OCI-LY7 (cell line): ENCODE data around the gene ROCK2. TPM values are rescaled to one million over a fixed set of nuclear protein-coding genes. Genes with fewer than 3 reads are reported as not detected.
"Not testable (repeated sequence)": the region's sequence is repeated elsewhere in the genome, so short reads cannot be mapped to it uniquely, and the experiment has no call there.

Experiments
- BruUV-seq: library from RNA; stranded (reverse); fragments of 400-500 nt; replicated peaks from 2 replicates; lab custom pipeline; 2021; lab: Mats Ljungman, UMichigan
- CTCF ChIA-PET: fragments of 300-600 bp; sonication (Branson Sonifier 250); formaldehyde crosslinking; loops from one replicate; lab custom pipeline; 2022; ENCODE audit warnings: antibody characterized with exemption; ENCODE audit not compliant: unreplicated experiment; lab: Charles Lee
- POLR2A ChIA-PET: fragments of 300-600 bp; sonication (Branson Sonifier 250); formaldehyde crosslinking; loops from one replicate; lab custom pipeline; 2022; ENCODE audit warnings: antibody characterized with exemption; lab: Charles Lee
- DNase-seq: peaks from one replicate; pipeline ENCODE4 v3.0.0-alpha.2; 2015; ENCODE audit warnings: low spot score
- H2AFZ ChIP-seq: fragments of 200-600 bp; sonication (generic), shearing (Covaris generic); 2 replicates; pipeline ENCODE4 v1.6.1; 2014; ENCODE audit warnings: mild to moderate bottlenecking, antibody characterized with exemption, low read length, moderate library complexity
- H3K27ac ChIP-seq: fragments of 200-600 bp; sonication (generic); 2 replicates; pipeline ENCODE4 v1.5.1; 2014; ENCODE audit warnings: mixed run types, low read depth, mild to moderate bottlenecking, moderate library complexity, low read length, inconsistent platforms; ENCODE audit not compliant: poor library complexity, severe bottlenecking
- H3K36me3 ChIP-seq: fragments of 200-600 bp; sonication (generic); 2 replicates; pipeline ENCODE4 v1.6.1; 2014; ENCODE audit warnings: mild to moderate bottlenecking, antibody characterized with exemption, low read length, moderate library complexity, mixed read lengths; ENCODE audit not compliant: insufficient read depth
- H3K4me1 ChIP-seq: fragments of 200-600 bp; sonication (generic); 2 replicates; pipeline ENCODE4 v1.5.1; 2014; ENCODE audit warnings: mild to moderate bottlenecking, low read length; ENCODE audit not compliant: insufficient read depth, poor library complexity, severe bottlenecking
- H3K4me2 ChIP-seq: fragments of 200-600 bp; sonication (generic); 2 replicates; pipeline ENCODE4 v1.6.1; 2014; ENCODE audit warnings: mild to moderate bottlenecking, low read length
- H3K4me3 ChIP-seq: fragments of 200-600 bp; sonication (generic); 2 replicates; pipeline ENCODE4 v1.5.1; 2014; ENCODE audit warnings: mild to moderate bottlenecking, low read depth, low read length; ENCODE audit not compliant: poor library complexity, severe bottlenecking
- H3K79me2 ChIP-seq: fragments of 200-600 bp; sonication (generic); 2 replicates; pipeline ENCODE4 v1.6.1; 2016; ENCODE audit warnings: low read depth, mild to moderate bottlenecking, low read length, moderate library complexity, mixed read lengths; ENCODE audit not compliant: insufficient read depth
- H3K9me2 ChIP-seq: fragments of 200-600 bp; sonication (generic); 2 replicates; pipeline ENCODE4 v1.6.1; 2016; ENCODE audit warnings: mild to moderate bottlenecking, low read length, mixed read lengths; ENCODE audit not compliant: insufficient read depth
- H3K9me3 ChIP-seq: fragments of 200-600 bp; sonication (generic); 2 replicates; pipeline ENCODE4 v1.6.1; 2014; ENCODE audit warnings: mild to moderate bottlenecking, mixed run types, low read length, mixed read lengths
- H4K20me1 ChIP-seq: fragments of 200-600 bp; sonication (generic); 2 replicates; pipeline ENCODE4 v1.6.1; 2014; ENCODE audit warnings: mild to moderate bottlenecking, antibody characterized with exemption, low read length, moderate library complexity, mixed read lengths; ENCODE audit not compliant: insufficient read depth
- EZH2phosphoT487 ChIP-seq: fragments of 200-600 bp; sonication (generic); IDR thresholded peaks from 2 replicates; pipeline ENCODE4 v1.6.1; 2018; ENCODE audit warnings: low read depth, borderline replicate concordance, mild to moderate bottlenecking, mixed run types, antibody characterized with exemption, low read length, moderate library complexity, mixed read lengths
- intact Hi-C: fragments of 100-400 bp; cut with micrococcal nuclease; formaldehyde crosslinking; loops from one replicate; pipeline ENCODE4 v1.10.0; 2022; ENCODE audit not compliant: unreplicated experiment
- total RNA-seq, 2 experiments: library from RNA; depleted of rRNA in 1 of 2; stranded (reverse); fragments of >200 nt in 1 of 2; shearing (Covaris generic) in 1 of 2; gene quantifications; 2 replicates each; pipeline ENCODE4 v1.2.3, GENCODE V29; 2014 to 2022
- TF ChIP-seq, protein P1 (sequence below): fragments of 200-600 bp; sonication (generic); conservative IDR thresholded peaks from 2 replicates; pipeline ENCODE4 v1.5.1; 2014; ENCODE audit warnings: mild to moderate bottlenecking, antibody characterized with exemption, low read length, moderate library complexity, mixed read lengths

ROCK2 gene
- total RNA-seq, 2 experiments from 2014 or later: 12.4 to 21.0 TPM

DNA sequence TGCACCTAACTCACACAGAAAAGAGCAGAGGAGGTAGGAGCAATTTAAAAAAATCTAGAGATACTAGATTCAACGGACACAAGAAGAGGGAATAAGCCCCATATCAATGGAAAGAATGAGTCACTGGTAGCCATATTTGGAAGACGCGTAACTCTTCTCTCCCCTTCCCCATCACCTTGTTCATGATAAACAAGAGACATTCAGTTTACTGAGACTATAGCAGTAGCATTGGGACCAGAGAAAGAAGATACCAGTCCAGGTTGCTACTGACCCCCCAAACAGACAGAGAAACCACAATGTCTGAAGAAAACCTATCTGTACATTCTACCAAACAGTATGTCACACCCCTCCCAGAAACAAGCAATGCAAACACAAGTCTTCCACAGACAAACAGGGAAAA, 108.1 kb downstream of the ROCK2 start:
- Histone ChIP-seq H3K9me3 (no peaks in the 10 kb centered on the region), H3K36me3 (no peaks in the 10 kb centered on the region), H3K9me2 (no peaks in the 10 kb centered on the region), H4K20me1 (no peaks in the 10 kb centered on the region), H3K79me2 (no peaks in the 10 kb centered on the region), H3K4me3 (no peak overlapping the region), H3K27ac (no peak overlapping the region), H3K4me2 (no peak overlapping the region), H2AFZ (no peak overlapping the region), H3K4me1 (peaks cover 12% of the 10 kb centered on the region)
- intact Hi-C loops: loop anchor here (10.0 kb wide), 1 partner anchor 348 kb away; no protein-coding TSS in a partner anchor
- CTCF ChIA-PET: no interaction called here
- POLR2A ChIA-PET: no interaction called here
- no TSS peak for BruUV-seq
- no peak for TF ChIP-seq EZH2phosphoT487
- TF ChIP-seq, protein P1, sequence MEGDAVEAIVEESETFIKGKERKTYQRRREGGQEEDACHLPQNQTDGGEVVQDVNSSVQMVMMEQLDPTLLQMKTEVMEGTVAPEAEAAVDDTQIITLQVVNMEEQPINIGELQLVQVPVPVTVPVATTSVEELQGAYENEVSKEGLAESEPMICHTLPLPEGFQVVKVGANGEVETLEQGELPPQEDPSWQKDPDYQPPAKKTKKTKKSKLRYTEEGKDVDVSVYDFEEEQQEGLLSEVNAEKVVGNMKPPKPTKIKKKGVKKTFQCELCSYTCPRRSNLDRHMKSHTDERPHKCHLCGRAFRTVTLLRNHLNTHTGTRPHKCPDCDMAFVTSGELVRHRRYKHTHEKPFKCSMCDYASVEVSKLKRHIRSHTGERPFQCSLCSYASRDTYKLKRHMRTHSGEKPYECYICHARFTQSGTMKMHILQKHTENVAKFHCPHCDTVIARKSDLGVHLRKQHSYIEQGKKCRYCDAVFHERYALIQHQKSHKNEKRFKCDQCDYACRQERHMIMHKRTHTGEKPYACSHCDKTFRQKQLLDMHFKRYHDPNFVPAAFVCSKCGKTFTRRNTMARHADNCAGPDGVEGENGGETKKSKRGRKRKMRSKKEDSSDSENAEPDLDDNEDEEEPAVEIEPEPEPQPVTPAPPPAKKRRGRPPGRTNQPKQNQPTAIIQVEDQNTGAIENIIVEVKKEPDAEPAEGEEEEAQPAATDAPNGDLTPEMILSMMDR: no peak
- no peak for DNase-seq

DNA sequence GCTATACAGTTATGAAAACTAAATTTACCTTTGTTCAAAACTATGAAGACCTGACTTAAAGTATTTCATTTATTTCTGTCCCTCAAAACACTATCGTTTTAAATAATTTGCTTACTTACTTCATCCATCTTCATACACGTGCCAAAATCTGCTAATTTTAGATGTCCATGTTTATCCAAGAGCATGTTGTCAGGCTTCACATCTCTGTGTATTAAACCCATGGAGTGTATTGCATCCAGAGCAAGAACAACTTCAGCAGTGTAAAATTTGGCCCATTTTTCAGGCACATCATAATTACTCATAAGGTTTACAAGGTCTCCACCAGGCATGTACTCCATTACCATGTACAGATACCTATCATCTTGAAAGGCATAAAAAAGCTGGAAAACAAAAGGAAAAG, 108.9 kb downstream of the ROCK2 start:
- H3K9me2 ChIP-seq: no peaks in the 10 kb centered on the region
- H3K4me3 ChIP-seq: no peak overlapping the region
- H3K9me3 ChIP-seq: no peaks in the 10 kb centered on the region
- DNase-seq: no peak
- no peaks in the 10 kb centered on the region for H3K79me2 ChIP-seq
- H4K20me1 ChIP-seq: no peaks in the 10 kb centered on the region
- no peaks in the 10 kb centered on the region for H3K36me3 ChIP-seq
- H2AFZ ChIP-seq: no peak overlapping the region
- BruUV-seq: no TSS peak
- H3K4me1 ChIP-seq: peaks cover 12% of the 10 kb centered on the region
- H3K27ac ChIP-seq: no peak overlapping the region
- POLR2A ChIA-PET: interaction anchor here (0.6 to 0.7 kb wide), 2 partner anchors 19 to 229 kb away, joined by 3 read pairs; no protein-coding TSS in a partner anchor
- intact Hi-C loops: loop anchor here (2.0 to 10.0 kb wide), 2 partner anchors 103 to 349 kb away; a partner anchor contains a TSS
- CTCF ChIA-PET: no interaction called here
- TF ChIP-seq, protein P1: no peak
- no peak overlapping the region for H3K4me2 ChIP-seq

DNA sequence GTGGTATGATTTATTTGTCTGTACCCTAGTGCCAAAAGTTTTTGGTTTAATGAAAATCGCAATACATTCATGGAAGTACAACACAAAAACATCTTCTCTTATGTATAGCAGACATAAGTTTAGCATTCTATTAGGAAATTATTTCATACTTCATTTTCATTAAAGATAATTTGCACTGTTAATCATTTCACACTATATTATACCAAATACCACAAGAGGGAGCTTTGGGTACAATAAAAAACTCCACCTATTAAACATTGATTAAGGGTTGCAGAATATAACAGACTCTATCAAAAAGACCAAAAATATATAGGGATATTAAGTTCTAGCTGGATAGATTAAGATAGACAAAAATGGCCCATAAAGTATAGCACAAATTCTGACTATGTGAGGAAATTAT, 110.1 kb downstream of the ROCK2 start:
- H4K20me1 ChIP-seq: no peaks in the 10 kb centered on the region
- H3K36me3 ChIP-seq: no peaks in the 10 kb centered on the region
- H3K4me1 ChIP-seq: peaks cover 12% of the 10 kb centered on the region
- no peaks in the 10 kb centered on the region for H3K79me2 ChIP-seq
- no peaks in the 10 kb centered on the region for H3K9me2 ChIP-seq
- TF ChIP-seq EZH2phosphoT487: no peak
- TF ChIP-seq, protein P1: peak; percentile 92
- no peak overlapping the region for H3K4me3 ChIP-seq
- no peak overlapping the region for H3K4me2 ChIP-seq
- intact Hi-C loops: loop anchor here (1.0 to 10.0 kb wide), 4 partner anchors 102 to 350 kb away; a partner anchor contains a TSS
- no TSS peak for BruUV-seq
- CTCF ChIA-PET: no interaction called here
- no peaks in the 10 kb centered on the region for H3K9me3 ChIP-seq
- no peak overlapping the region for H2AFZ ChIP-seq
- no peak overlapping the region for H3K27ac ChIP-seq
- POLR2A ChIA-PET: interaction anchor here (0.6 kb wide), 1 partner anchor 70 kb away, joined by 3 read pairs; no protein-coding TSS in a partner anchor
- DNase-seq: peak; percentile 20

DNA sequence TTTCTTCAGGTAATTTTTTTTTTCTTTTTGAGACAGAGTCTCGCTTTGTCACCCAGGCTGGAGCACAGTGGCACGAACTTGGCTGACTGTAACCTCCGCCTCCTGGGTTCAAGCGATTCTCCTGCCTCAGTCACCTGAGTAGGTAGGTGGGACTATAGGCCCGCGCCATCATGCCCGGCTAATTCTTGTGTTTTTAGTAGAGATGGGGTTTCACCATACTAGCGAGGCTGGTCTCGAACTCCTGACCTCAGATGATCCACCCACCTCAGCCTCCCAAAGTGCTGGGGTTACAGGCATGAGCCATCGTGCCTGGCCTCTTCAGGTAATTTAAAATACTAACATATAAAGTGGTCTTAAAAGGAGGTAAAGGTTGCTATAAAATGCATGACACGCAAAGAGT, 113.2 kb downstream of the ROCK2 start:
- H3K9me3 ChIP-seq, DNase-seq, BruUV-seq, H3K27ac ChIP-seq, H3K36me3 ChIP-seq, H4K20me1 ChIP-seq, H3K9me2 ChIP-seq, POLR2A ChIA-PET, H3K4me3 ChIP-seq, H3K4me2 ChIP-seq, H3K79me2 ChIP-seq, CTCF ChIA-PET, H2AFZ ChIP-seq: not testable (repeated sequence)
- H3K4me1 ChIP-seq: peaks cover 12% of the 10 kb centered on the region
- intact Hi-C loops: loop anchor here (10.0 kb wide), 1 partner anchor 354 kb away; no protein-coding TSS in a partner anchor
